Muscle of arm (tissue), 14 donors: ENCODE measurements around the gene IL26. TPM values are rescaled to one million over a fixed set of nuclear protein-coding genes. Genes with fewer than 3 reads are reported as not detected.

Experiments used
- DNase-seq: peaks from one replicate; pipeline ENCODE4 v3.0.0-alpha.2; 2013
- long read RNA-seq, 11 donors: transcript quantifications; one replicate each; lab custom pipeline, GENCODE V29; 2026
- polyA plus RNA-seq, 12 donors: library from polyadenylated mRNA; unstranded; fragments of 120-200 nt; gene quantifications; one replicate each; pipeline ENCODE4 v1.2.1, GENCODE V29; 2013; ENCODE audit not compliant: insufficient read length in 12 of 12

IL26 gene, protein sequence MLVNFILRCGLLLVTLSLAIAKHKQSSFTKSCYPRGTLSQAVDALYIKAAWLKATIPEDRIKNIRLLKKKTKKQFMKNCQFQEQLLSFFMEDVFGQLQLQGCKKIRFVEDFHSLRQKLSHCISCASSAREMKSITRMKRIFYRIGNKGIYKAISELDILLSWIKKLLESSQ
- polyA plus RNA-seq, result not detected
- long read RNA-seq, donor 1, result 0 reads
- long read RNA-seq, donor 2, result 0 reads
- long read RNA-seq, donor 3, result 0 reads
- long read RNA-seq, donor 4, result 0 reads
- long read RNA-seq, donor 5, result 0 reads
- long read RNA-seq, donor 6, result 0 reads
- long read RNA-seq, donor 7, result 0 reads
- long read RNA-seq, donor 8, result 0 reads
- long read RNA-seq, donor 9, result 0 reads
- long read RNA-seq, donor 10, result 0 reads
- long read RNA-seq, donor 11, result 0 reads

DNA sequence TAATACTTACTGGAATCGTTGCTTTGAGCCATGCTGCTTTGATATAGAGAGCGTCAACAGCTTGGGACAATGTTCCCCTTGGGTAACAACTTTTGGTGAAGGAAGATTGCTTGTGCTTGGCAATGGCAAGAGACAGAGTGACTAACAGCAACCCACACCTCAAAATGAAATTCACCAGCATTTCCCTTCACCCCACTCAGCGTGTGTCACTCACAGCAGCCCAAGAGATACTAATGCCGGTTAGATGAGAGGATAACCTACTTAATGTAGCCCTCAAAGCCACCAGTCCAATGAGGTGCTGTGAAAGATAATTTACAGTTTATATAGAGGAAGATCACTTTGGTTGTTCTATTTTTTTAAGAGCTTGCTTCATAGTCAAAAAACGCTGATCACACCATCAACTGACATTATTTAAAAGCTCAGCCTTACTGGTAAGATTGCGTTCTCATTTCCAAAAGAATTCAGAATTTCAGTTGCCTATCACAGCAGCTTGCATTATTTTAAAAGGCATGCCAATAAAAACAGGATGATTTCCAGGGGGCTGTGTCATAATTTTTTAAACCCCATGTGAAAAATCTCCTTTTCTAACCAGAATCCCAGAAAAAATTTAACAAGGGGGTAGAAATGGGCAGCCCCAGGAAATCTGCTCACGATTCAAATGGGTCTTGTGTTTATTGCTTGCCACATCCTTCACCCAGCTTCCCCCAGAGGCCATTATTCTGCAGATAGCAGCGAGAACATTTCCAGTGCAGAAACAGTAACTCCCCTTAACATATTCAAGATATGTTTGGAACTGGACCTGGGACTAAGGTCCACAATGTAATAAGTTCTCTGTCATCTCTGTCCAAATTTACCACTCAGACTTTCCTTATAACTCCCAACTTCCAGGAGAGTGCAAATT is at the start of gene IL26:
TSS of gene IL26 (minus strand) at position 235 of the 901 bp plus-strand sequence. CDS start at position 181, 54 bp downstream.
- DNase-seq, result no peak

DNA sequence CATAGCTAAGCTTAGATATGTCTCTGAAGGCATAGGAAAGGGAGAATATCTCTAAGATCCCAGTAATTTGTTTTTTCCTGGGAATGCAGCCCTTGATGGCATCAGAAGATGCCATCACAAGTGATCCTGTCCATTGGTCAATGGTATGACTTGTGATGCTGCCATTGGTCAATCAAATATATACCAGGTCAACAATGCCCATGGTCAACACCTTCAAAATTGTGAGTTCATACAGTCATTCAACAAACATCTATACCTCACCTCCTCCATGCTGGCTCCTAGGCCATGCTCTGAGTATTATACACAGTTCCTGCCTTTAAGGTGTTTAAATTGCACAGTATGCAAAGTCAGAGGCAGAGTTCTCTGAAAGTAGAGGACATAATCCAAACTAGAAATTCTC is 47.1 kb upstream of the IL26 start:
- no peak for DNase-seq

DNA sequence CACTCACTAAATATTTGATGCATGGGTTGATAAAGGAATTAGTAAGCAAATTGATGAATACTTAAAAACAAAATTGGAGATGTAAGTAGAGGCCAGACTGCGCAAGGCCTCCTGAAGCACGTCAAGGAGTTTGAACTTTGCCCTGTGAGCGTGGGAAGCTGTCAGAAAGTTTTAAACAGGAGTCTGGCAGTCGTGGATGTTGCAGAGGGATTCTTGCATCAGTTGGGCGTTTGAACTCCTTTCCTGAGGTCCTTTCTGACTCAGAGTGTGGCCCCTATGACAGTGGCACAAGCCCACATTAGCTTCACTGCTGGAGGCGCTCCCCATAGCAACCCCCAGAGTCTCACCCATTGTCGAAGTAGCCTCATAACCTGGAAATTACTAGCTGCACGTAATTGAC is 45.7 kb upstream of the IL26 start:
- DNase-seq, result no peak

DNA sequence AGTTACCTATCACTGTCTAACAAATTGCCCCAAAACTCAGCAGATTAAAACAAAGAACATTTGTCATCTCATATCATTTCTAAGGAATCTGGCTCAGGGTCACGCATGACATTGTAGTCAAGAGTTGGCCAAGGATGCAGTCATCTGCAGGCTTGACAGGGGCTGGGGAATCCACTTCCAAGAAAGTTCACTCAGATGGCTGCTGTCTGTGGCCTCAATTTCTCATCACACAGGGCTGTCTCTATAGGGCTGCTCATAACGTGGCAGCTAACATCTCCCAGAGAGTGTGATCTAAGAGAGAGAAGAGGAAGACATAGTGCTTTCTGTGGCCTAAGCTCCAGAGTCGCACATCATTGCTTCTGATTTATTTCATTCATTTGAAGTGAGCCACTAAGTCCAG is 44.7 kb upstream of the IL26 start:
- DNase-seq, result no peak

DNA sequence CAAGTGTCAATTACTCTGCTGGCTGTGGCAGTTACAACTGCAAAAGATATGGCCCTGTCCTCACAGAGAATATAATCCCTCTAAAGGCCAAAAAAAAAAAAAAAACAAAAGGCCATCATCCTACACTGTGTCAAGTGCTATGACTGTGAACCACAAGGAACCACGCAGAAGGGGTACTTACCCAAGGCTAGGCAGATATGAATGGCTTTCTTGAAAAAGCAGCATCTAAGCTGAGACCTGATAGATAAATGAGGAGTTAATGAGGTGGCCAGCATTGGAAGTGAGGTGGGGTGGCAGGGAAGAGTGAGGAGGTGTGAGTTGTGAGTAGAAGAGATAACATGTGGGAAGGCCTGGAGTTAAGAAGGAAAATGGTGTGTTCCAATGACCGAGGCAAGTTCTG is 44.2 kb upstream of the IL26 start:
- no peak for DNase-seq

DNA sequence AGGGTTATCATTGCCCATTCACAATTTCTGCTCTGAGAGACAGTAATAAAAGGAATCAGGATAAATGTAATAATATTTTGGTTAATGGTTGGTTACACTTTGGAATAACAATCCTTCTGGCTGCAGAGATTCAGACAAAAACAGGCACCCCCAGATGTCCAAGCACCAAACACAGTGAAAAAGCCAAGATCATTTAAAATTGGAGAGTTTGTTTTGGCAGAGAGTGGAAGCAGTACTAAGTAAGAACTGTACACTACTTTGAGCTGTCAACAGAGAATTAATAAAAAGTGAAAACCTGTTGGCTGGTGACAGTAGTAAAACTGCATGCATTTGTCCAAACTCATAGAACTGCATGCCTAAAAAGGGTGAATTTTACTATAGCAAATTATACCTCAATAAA is 43.4 kb upstream of the IL26 start:
- no peak for DNase-seq

DNA sequence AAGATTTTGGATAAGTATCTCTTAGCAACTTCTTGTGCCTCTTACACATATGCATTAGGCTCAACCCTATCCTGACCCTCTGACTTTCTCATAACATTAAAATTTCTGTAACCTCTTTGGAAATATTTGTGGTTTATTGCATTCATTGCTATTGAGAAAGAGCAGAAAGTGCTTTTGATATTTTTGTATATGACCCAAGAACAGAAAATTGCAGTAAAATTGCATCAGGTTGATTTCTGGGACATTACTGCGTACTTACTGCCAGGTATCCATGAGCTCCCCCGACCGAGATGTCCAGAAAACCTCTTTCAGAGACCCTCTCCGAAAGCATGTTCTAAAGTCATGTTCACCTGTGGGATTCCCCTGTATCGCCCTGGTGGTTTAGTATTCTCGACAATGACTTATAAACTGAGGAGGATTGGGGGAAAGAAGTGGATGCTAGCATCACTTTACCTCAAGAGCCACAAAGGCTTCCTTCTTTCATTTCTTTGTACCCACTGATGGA is 42.3 kb upstream of the IL26 start:
- DNase-seq, result no peak

DNA sequence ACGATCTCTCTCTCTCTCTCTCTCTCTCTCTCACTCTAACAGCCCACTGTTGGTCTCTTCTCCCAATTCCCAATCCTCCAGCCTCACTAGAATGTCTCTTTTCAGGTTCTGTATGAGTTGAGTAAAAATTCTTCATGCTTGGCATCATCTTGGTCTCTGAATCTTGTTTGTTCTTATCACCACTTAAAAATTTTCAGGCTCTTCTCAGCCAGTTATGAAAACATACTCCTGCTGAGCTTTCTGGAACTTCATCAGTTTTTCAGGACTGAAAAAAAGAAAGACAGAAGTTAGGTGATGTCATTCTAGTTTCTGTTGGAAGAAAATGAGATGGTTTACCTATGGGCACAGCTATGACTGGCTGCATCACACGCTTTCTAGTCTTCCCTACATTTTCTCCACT is 39.2 kb upstream of the IL26 start:
- DNase-seq, result no peak

DNA sequence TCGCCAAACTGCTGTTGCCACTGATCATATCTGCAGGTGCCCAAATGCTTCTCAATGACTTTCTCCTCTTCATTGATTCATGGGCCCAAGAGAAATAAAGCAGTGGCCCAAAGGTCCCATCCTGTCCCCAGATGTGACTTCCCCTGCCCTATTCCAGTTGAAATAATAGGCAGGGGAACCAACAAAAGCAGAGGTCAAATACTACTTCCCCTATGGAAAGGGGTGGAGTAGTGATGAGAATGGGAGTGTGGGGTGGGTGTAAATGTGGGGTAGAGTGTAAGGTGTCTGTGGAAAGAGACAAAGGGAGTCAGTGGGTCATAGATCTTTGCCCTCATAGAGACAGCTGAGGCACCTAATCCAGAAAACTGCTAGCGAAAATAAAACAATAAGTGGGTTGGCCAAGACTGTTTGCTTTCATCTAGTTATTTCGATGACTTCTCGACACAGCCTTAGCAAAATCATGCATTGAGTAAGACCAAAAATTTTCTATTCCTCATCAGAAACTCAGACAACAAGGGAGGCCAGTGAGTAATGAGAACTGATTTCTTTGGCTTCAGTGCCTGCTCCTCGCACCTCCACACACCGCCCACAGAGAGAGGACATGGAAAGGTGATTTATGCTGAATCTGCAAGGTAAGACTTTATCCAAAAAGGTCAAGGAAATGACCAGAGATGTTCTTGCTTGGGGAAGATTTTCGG is 38.7 kb upstream of the IL26 start:
- no peak for DNase-seq

DNA sequence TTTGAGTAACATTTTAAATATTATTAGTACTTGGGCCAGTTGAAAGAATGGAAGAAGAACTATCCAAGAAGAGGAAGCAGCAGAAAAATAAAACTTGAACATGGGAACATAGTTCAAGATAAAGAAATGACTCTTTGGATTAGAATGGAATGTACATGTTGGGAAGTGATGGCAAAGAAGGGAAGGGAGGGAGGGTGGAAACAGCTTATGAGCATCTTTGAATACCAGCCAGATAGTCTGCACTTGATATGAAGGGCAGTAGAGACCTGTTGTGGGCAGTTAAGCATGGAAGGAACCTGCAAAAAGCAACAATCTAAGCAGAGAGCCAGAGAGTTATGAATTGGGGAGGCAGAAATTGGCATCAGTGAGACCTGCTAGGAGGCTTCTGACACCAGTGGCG is 37.8 kb upstream of the IL26 start:
- DNase-seq, result no peak

DNA sequence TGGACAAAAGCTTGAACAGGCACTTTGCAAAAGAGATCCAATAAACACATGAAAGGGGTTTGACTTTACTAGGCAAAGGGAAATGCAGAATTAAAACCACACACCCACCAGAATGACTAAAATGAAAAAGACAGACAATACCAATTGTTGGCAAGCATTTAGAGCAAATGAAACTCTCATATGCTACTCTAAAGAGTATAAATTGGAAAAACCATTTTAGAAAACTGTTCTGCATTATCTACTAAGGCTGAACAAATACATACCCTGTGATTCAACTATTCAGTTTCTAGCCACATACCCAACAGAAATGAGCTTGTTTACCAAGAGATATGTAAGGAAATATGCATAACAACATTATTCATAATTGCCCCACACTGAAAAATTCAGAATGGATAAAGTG is 36.3 kb upstream of the IL26 start:
- DNase-seq, result no peak

DNA sequence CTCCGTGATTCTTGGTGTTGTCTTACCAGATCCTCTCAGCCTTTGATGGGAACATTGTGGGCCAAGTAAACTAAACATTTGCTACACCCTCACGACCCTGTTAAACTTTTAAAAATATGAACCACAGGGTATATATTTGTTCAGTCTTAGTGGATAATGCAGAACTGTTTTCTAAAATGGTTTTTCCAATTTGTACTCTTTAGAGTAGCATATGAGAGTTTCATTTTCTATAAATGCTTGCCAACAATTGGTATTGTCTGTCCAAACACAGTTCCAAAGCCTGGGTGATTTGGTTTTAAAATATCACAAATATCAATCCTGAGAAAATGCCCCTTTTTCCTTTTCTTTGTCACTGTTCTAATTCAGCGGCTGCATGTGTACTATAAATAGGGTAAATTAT is 34.5 kb upstream of the IL26 start:
- no peak for DNase-seq

DNA sequence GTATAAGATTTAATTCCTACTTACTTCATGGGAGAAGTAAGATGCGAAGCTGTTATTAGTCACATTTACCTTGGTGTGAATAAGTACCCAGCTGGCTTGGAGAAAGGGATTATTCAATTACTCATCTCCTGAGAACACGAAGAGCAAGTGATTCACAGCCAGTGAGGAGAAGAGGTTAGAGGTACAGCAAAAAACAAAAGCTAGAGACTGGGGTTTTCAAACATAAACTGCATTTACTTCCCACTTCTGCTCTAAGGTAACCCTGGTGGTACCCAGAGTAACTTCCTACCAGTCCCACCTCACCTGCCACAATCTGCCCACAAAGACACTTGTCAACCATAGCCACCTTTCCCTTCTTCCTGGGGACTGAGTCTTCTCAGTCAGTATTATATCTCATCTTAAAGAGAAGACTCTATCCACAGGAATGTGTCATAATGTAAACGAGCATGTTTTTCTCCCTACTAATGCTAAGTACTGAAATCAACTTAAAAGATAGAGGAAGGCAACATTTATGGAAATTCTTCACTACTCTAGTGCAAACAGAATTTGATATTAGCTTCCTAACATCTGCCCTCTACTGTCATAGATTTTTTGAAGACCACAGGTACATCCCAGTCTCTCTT is 33.8 kb upstream of the IL26 start:
- DNase-seq, result no peak

DNA sequence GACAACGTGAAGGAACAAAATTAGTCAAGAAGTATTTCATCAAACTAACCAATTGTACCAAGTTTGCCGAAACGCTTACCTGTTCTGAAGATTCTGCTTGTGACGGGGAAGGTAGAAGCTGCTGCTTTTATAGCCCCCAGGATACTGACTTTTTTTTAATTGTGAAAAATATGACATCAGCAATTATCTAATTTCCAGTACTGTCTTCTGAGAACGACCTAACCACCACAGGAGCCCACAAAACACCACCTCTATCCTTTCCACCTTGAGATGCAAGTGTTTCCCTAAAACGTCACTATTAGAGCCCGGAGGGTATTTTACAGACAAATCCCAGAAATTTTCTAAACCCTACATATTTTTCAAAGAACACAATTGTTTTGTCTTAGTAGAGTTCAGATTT is 27.9 kb upstream of the IL26 start, which contains the start of gene IL22:
TSS of gene IL22 (minus strand) at position 101 of the 400 bp plus-strand sequence. CDS start 156 bp downstream, outside the sequence.
- DNase-seq, result no peak

DNA sequence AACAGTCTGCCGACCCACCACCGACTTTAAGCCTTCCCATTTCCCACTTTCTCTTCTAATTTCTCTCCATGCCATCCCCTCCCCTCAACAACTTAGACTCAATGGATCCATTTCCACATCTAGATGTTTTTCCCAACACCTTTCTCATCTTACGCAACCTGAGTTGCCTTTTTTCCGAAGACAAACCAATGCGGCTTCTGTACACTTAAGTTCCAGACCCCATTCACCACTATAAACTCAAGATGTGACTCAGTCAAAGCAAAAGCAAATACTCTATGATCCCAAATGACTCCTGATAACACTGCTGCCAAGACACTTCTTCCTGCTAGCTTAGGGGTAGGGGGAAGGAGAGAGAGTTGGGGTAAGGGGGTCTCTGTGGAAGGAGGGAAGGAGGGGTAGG is 26.5 kb upstream of the IL26 start:
- no peak for DNase-seq

DNA sequence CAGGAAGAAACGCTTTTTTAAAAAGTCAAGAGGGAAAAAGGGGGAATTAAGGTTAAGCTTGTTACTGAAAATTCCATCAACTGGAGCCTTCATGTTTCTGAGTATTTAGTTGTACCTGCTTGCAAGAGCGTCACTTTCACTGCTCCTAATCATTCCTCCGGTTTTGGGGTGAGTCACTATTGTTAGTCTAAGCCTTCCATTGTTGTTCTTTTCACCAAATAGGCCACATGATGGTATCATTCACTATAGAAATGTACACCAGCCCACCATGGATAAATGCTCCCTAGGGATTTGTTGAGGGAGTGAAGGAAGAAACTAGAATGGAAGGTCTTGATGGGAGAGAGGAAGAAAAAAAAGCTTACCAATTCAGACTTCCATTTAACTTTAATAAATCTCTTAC is 24.8 kb upstream of the IL26 start:
- no peak for DNase-seq

DNA sequence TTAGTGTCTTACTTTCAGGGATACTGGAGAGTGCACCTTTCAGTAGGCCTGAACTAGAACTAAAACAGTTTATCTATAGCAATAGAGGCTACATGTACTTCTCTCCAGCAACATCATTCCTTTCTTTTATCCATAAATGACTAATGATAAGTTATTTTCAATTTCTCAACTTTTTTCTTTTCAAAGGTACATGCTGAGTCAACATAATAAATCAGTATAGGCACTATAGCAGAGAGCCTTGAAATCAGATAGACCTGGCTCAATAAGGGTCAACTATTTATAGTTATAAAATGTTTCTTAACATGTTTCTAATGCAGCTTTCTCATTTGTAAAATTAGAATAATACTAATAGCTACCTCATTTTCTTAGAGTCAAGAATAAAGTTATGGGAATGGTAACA is 22.2 kb upstream of the IL26 start:
- no peak for DNase-seq

DNA sequence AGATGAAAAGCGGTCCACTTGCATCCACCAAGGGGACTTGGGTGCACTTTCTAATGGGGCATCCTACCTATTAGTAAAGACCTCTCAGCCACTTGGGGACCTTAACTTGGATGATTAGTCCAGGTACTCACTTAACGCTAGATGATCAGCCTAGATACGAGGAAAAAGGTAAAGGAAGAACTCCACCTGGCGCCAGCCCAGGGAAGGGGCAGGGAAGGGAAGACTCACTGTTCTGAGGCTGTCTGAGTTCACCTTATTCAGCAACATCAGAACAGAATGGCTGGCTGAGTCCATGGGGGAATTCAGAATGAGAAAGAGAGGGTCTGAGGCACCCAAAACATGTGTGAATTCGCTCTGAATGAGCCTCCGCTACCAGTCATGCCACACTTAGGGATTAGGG is 20.7 kb upstream of the IL26 start:
- no peak for DNase-seq

DNA sequence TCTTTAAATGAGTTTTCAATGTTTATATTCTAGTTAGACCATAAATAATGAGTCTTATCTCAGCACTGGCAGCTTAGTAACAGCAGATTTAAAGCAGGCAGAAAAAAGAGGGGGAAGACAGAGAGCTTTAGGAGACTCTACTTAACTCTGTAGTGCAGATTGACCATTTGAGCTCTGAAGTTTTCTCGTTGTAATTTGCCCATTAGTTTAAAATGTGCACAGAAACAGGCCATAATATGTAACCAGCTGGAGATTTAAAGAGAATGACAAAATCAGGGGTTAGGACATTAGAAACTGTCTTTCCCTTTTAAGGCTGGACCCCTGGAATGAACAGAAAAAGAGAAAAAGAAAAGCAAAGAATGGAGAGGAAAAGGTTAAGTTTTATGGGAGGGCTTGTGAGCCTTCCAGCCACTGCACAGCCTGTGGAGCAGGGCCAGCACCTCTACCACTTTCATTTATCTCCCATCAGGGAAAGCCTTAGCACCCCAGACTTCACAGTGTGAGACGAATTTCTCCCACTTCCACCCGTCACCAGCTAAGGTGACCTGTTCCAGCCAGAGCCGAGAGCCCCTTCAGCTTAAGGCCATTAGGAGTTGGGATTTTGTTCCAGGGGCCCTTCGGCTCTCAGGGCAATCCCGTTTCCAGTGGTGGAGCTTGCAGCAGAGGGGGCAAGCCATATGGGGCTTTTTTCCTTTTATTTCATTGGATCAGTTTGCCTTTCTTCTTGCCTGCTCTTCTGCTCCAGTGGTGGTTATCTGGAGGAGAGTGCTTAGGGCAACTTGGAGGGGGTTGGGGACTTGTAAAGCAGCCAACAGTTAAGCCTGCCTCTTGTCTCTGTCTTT is 19.8 kb upstream of the IL26 start:
- DNase-seq, result peak; percentile 29

DNA sequence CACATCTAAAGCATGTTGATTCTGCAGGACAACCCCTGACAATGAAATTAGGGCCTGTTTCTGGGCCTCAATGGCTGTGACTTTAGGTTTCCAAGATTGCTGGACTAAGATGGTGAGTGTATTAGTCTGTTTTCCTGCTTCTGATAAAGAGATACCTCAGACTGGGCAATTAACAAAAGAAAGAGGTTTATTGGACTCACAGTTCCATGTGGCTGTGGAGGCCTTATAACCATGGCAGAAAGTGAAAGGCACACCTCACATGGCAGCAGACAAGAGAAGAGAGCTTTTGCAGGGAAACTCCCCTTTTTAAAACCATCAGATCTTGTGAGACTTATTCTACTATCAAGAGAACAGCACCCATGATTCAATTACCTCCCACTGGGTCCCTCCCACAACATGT is 17.2 kb upstream of the IL26 start:
- no peak for DNase-seq

DNA sequence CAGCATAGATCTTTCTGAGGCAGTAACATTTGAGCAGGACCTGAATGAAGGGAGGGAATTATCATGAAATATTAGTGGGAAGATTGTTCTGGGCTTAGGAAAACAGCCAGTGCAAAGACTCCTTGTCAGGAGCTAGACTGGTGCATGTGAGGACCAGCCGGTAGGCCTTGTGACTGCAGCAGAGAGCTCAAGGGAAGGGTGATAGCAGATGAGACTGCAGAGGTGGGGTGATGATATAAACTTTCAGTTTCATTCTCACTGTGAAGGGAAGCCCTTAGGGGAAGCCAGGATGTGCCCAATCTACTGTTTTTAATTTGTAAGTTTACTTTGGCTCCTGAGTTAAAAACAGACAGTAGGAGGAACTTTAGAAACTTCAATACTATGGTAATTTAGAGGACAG is 15.4 kb upstream of the IL26 start:
- no peak for DNase-seq
